ENCODE data around the gene GK.

DNA sequence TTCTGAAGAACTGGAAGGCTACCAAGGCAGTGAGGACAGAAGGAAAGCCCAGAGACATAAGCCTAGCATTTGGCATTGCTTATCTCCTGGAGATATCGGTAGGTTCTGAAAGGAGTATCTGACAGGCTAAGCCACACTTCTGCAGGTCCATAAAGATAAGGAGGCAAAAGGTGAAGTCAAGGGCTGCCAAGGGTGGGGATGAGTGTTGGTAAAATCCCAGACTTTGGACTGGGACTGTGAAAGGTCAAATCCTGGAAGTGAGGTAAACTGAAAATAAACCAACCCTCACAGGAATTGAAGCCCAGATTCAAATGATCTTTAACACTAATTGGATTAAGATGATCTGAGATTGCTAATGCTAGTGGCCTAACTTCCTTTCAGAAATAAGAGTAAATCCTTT is 27.4 kb downstream of the GK start:
- TF ChIP-seq MEIS1 (CRISPR knock-in tag; IDR thresholded peaks at IDR 0.05; ENCODE audit: borderline replicate concordance): no peak
- TF ChIP-seq, protein P1, sequence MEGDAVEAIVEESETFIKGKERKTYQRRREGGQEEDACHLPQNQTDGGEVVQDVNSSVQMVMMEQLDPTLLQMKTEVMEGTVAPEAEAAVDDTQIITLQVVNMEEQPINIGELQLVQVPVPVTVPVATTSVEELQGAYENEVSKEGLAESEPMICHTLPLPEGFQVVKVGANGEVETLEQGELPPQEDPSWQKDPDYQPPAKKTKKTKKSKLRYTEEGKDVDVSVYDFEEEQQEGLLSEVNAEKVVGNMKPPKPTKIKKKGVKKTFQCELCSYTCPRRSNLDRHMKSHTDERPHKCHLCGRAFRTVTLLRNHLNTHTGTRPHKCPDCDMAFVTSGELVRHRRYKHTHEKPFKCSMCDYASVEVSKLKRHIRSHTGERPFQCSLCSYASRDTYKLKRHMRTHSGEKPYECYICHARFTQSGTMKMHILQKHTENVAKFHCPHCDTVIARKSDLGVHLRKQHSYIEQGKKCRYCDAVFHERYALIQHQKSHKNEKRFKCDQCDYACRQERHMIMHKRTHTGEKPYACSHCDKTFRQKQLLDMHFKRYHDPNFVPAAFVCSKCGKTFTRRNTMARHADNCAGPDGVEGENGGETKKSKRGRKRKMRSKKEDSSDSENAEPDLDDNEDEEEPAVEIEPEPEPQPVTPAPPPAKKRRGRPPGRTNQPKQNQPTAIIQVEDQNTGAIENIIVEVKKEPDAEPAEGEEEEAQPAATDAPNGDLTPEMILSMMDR (tag by site-specific recombination; IDR thresholded peaks at IDR 0.05): no peak
- no peak for TF ChIP-seq ZFP37 (tag by site-specific recombination; IDR thresholded peaks at IDR 0.05)

Measured in HEK293 (cell line).